ENCODE data around the gene EEF1AKMT2.
"Not testable (repeated sequence)": the region's sequence is repeated elsewhere in the genome, so short reads cannot be mapped to it uniquely, and the experiment has no call there.

Gene EEF1AKMT2

DNA sequence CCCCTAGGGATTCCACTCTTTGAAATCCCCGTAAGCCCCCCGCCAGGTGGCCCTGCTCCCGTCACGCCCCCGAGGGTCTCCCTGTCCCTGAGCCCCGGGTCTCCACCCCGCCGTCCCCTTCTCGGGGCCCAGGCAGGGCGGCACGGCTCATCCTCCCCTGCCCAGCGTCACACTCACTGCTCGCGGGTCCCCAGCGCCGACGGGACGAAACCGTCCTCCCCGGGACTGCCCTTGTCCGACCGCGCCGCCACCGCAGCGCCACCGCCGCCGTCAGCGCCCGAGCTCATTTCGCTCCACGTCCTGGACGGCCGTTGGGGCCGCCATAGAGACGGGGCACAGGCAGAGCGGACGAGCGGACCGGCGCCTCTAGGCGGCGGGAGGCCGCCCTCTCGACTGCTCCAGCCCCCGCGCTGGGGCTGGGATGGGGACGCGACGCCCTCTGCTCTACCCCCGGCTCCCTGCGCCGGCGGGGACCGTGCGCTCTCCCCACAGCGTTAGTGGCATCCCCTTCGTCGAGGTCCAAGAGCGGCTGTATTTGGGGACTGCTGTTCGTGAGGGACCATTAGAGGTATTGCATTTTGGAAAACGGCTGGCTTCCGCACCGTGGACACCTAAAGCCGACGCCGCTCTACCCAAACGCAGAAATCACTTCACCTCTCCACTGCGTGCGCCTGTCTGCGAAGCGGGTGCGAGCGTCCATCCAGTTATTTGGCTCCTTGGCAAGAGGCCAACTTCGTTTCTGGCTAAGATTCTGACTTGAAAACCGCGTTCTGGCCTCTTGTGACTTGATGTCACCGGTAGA, at the start of gene EEF1AKMT2:
EEF1AKMT2 (minus strand) TSS at position 341 of the 802 bp plus-strand sequence; CDS start at position 287, 54 bp downstream.
- DNase-seq (ENCODE audit: low spot score) = peak; percentile 83

DNA sequence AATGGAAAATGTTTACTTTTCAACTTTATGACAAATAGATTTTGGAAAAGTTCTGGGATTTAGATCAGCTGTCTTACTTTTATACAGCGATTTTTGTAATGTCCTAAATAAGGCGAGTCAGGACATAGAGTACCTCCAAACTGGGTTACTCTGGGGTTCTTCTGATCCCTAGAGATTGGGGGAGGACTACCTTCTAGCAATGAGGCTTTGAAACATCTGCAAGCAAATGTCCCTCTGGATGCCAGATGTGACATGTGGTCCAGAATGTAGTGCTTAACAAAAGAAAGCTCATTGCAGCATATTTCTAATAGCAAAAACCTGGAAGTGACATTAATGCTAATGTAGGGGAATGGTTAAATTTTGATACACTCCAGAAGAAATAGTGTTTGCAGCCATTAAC, 46.0 kb upstream of the EEF1AKMT2 start:
- DNase-seq (ENCODE audit: low spot score) = no peak

DNA sequence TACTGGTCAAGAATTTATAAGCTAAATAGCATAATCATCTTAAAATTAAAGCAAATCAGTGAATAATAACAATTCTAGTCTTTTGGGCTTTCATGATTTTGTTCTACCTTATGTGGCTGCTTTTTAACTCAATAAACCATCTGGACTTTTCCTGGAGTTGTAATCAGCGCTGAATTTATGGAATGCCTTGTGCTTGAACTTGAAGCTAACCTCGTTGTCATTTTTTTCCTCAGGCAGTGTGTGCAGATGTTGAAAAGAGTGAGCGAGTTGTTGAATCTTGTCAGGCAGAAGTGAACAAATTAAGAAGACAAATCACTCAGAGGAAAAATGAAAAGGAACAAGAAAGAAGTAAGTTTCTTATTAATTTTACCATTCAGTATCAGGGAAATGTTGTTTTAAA, 39.4 kb upstream of the EEF1AKMT2 start:
- DNase-seq (ENCODE audit: low spot score) = no peak

DNA sequence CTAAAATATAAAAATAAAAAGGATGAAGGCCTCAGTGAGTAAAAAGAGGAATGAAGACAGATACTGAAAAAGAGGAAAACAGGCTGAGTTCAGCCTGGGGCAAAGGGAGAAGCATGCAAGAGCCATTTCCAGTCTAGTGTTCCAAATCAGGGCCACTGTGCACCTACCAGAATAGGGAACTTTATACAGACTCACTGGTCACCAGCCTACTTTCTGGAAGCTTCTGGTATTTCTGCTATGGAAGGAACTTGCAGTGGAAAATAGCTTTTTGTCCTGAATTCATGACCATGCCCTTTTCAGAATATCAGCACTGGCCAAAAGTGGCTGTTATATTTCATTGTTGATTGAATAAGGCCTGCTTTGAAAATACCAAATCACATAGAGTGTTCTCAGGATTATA, 38.8 kb upstream of the EEF1AKMT2 start:
- DNase-seq (ENCODE audit: low spot score) = no peak

DNA sequence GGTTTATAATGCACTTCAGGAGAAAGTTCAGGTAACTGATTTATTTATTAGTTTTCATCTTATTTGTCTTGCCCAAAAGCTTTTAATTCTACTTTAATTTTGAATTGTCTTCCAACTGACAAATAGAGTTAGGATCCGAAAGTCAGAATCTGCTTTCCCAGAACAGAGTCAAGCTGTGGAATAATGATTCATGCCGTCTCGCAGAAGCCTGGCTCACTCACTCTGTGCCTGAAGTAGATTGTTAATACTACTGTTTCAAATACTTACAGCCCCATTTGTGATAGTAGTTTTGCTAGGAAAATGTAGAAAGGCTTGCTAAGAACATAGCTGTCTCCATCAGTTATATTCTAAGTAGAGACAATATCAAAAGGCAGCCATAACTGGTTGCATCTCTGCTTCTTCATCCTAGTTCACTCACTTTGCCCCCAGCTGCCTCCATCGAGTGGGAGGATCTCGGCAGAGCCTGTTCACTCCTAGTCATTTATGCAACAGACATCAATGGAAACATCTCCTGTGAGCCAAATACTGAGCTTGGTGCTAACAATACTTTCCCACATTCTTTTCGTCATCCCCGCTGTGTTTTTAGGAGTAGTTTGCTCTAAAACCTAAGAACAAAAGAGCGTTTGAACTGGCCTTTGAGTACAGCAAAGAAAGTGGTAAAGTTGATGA, 37.9 kb upstream of the EEF1AKMT2 start:
- DNase-seq (ENCODE audit: low spot score) = no peak

DNA sequence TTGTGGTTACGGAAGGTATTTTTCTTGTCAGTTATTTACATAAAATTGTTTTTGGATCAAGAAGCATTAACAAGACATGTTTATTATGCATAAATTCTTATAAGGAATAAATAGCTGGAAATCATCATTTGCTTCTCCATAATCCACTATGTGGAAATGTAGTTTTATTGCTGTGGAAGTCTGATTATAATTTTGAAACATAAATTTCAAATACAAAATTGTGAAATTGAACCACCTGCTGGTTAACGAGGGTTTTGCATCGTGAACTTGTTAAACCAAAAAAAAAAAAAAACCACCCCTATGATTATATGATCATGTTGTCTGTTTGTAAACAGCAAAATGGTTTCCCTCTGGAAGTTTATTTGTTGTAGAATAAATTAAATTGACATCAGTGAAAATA, 35.8 kb upstream of the EEF1AKMT2 start:
- no peak for DNase-seq (ENCODE audit: low spot score)

DNA sequence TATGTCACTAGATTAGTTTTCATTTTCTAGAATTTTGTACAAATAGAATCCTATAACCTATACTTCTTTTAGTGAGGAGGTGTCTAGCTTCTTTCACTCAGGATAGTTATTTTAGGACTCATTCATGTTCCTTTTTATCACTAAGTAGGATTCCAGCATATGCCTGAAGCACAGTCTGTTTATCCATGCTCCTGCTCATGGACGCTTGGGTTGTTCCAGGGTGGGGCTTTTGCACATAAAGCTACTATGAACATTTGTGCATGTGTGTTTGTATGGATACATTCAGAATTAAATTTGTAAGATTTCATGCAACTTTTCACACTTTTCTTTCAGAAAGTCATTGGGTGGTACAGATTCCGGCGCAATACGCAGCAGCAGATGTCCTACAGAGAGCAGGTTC, 34.6 kb upstream of the EEF1AKMT2 start:
- no peak for DNase-seq (ENCODE audit: low spot score)

DNA sequence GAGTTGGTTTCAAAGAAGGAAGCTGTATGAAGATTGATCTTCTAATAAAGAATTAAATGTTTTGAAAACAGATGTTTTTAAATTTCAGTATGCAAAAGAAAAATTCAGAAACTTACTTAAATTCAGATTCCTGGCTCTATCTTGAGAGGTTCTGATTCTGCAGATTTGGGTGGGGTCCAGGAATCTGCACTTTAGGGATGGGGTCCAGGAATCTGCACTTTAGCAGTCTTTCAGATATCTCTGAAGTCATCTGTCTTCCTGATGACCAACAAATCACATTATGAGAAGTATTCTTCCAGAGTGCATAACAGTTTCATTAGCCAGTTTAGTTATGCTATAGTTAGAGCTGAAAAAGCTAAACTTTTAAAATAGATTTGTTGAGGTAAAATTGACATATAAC, 34.0 kb upstream of the EEF1AKMT2 start:
- DNase-seq (ENCODE audit: low spot score) = no peak

DNA sequence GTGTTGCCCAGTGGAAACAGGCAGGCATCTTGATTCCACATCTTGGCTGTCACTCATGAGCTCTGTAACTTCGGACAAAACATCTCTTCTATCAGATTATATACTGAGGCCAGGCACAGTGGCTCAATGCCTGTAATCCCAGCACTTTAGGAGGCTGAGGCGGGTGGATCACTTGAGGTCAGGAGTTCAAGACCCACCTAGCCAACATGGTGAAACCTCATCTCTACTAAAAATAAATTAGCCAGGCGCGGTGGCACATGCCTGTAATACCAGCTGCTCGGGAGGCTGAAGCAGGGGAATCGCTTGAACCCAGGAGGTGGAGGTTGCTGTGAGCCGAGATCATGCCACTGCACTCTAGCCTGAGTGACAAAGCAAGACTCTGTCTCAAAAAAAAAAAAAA, 33.2 kb upstream of the EEF1AKMT2 start:
- DNase-seq (ENCODE audit: low spot score) = not testable (repeated sequence)

DNA sequence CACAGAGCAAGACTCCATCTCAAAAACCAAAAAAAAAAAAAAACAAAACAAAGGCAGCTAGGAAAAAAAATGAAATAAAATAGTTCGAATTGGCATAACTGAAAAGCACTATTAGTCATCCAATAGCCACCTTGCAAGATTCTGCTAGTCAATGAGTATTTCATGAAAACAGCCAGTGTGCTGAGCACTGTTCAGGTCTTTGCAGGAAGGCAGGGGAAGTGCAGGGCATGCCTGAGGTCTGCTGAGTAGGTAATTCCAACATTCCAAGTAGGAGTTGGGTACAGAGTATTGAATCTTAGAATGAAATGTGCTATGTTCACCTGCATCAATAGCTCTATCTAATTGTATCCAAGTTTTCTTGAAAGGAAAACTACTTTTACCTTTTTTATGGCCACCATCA, 32.8 kb upstream of the EEF1AKMT2 start:
- no peak for DNase-seq (ENCODE audit: low spot score)

DNA sequence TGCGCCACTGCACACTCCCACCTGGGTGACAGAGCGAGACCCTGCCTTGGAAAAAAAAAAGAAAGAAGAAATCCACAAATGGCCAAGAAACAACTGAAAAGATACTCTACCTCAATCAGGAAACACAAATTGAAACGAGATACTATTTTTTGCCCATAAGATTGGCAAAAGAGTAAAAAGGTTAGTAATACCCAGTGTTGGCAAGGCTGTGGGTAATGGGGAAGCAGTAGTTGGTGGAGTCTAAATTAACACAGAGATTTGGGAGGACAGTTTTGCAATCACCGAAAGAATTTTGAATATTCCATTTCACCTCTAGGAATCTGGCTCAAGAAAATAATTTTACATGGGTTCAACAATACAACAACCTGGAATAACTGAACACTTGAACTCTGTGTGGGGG, 29.8 kb upstream of the EEF1AKMT2 start:
- DNase-seq (ENCODE audit: low spot score) = no peak

DNA sequence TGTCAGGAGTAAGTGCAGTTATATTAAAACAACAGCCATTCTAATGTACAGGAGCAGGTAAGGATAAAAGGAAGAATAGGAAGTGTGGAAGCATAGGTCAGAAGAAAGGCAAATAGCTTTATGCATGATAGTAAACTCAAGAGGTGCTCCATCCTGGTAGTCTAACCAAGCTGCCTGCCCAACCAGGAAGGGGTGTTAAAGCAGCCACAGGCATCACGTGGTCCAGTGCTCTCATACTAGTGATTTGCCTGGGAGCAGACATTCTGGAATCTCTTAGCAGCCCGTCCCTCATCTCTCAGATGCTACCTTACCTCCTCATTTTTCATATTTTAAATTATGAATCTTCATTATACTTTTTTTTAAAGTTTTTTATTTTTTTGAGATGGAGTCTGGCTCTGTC, 28.4 kb upstream of the EEF1AKMT2 start:
- DNase-seq (ENCODE audit: low spot score) = no peak

DNA sequence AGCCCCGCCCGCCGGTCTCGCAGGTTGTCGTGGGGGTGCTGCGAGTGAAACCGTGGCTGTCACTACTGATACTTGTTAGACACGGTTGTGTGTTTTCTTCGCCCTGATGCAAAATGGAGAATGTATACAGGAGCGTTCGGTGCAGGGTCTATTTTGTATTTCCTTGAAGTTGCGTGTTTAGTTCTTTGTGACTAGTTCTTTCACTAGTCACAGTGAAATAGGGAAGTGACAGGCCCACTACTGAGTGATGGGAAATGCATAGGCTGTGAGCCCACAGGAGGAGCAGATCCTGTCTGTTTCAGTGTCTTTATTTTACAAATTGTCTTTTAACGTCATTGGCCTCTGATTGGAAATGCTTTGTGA, 10.6 kb upstream of the EEF1AKMT2 start:
- DNase-seq (ENCODE audit: low spot score) = peak; percentile 2

DNA sequence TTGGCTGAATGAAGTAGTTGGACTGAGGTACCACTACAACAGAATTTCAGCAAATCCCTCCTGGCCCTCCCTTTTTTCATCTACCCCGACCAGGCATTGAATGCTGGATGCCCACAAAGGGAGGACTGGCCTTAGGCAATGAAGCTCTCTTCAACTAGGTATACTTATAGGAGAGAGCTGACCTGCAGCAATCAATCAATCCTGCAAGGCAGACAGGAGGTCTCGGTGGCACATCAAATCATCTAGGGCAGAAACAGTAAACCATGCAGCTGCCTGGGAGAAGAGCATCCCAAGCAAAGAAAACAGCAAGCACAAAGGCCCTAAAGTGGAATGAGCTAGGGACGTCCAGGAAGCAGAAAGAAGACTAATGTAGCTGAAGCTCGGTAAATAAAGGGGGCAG, 7.5 kb upstream of the EEF1AKMT2 start:
- no peak for DNase-seq (ENCODE audit: low spot score)

DNA sequence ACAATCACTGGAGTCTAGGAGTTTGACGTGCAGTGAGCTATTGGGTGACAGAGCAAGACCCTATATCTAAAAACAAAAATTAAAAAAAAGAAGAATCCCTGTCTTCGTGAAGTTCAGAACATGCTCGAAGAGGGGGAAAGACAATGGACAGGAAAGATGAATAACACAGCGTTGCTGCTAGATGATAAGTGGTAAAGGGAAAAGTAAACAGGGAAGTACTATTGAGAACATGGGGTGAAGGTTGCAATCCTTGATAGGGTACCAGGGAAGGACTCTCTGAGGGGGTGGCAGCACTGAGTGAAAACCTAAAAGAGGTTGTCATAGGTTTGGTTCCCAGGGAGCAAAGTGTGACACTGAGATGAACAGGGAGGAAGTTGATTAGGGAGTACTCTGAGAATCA, 7.1 kb upstream of the EEF1AKMT2 start:
- DNase-seq (ENCODE audit: low spot score) = no peak

DNA sequence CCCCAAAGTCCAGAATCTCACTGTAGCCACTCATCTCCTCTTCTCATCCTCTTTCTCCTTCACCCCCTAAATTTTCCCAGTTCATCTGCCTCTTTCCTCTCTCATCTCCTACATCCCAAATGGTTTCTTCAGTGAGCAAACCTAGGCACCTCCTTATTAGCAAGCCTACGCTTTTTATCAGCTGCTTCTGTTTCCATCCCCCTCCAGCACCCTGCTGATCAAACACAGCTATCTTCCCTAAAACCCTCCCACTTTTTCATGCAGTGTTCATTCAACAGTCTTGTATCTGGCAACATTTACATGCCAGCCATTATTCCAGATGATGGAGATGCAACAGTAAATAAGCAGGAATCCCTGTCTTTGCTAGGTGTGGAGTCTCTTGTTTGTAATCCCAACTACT, 6.7 kb upstream of the EEF1AKMT2 start:
- DNase-seq (ENCODE audit: low spot score) = no peak

DNA sequence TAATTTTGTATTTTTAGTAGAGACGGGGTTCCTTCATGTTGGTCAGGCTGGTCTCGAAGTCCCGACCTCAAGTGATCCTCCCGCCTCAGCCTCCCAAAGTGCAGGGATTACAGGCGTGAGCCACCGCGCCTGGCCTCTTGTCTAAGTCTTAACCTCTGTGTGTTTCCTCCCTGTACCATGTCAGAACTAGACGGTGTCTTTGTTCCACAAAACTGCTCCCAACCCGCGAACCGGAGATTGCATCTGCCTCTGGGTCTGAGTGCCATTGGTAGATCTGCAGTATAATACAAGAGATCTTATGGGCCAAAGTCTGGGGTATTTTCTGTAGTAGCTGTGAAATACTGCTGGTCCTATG, 1.3 kb upstream of the EEF1AKMT2 start:
- no peak for DNase-seq (ENCODE audit: low spot score)

DNA sequence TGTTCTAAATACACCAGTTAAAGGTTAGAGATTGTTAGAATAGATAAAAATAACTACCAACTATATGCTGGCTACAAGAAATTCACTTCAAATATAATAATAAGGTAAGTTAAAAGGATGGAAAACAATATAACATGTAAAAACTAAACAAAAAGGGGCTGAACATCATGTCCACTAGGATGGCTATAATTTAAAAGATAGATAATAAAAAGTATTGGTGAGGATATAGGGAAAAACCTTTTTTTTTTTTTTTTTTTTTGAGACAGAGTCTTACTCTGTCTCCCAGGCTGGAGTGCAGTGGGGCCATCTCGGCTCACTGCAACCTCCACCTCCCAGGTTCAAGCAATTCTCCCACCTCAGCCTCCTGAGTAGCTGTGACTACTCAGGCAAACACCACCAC, 8.8 kb downstream of the EEF1AKMT2 start:
- not testable (repeated sequence) for DNase-seq (ENCODE audit: low spot score)

DNA sequence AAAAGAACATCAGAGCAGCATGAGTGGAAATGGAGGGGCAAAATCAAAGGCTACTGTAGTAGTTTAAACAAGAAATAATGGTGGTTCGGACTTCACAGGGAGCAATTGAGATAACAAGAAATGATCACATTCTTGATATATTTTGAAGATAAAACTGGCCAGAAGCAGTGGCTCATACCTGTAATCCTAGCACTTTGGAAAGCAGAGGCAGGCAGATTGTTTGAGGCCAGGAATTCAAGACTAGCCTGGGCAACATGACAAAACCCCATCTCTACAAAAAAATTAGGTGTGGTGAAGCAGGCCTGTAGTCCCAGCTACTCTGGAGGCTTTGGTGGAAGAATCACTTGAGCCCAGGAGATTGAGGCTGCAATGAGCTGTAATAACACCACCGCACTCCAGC, 22.9 kb downstream of the EEF1AKMT2 start:
- DNase-seq (ENCODE audit: low spot score) = no peak

DNA sequence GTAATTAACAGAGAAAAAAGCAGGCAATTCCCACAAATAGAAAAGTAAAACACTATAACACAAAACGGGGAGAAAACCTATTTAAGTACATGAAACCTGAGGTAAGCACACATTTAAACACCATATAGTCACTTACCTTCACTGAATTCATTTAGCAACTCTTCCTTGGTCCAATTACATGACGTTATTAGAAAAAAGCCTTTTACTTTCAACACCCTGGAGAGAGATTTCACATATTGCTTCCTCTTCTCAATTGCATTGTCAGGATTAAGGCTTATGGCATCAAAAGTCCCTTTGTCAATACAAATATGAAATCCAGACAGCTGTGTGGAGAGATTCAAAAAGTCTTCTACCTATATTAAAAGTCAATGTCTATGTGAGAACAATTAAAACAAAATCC, 26.4 kb downstream of the EEF1AKMT2 start:
- DNase-seq (ENCODE audit: low spot score) = no peak

DNA sequence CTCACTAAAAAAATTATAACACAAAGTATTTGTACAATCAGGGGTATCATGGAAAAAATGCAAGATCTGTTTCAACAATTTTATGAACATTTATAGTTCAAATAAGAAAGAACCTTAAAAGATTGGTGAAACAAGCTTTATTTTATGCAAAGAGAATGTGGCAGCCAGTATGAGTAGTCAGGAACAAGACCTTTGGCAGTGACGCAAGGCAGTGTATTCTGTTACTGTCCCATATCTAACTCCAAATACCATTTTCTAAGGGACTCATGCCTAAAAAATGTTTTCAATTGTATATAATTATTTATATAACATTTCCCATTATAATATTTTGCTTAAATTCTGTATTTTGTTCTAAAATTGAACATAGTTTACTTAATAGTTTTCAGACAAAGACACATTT, 28.4 kb downstream of the EEF1AKMT2 start:
- DNase-seq (ENCODE audit: low spot score) = no peak

DNA sequence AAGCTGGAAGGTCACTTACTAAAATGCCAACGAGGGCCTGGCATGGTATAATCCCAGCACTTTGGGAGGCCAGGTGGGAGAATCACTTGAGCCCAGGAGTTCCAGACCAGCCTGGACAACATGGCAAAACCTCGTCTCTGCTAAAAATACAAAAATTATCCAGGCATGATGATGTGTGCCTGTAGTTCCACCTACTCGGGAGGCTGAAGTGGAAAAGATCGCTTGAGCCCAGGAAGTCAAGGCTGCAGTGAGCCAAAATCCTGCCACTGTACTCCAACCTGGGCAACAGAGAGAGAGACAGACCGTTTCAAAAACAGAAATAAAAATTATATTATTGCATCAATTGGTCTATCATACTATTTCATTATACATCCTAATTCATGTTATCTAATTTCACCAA, 29.4 kb downstream of the EEF1AKMT2 start:
- no peak for DNase-seq (ENCODE audit: low spot score)

DNA sequence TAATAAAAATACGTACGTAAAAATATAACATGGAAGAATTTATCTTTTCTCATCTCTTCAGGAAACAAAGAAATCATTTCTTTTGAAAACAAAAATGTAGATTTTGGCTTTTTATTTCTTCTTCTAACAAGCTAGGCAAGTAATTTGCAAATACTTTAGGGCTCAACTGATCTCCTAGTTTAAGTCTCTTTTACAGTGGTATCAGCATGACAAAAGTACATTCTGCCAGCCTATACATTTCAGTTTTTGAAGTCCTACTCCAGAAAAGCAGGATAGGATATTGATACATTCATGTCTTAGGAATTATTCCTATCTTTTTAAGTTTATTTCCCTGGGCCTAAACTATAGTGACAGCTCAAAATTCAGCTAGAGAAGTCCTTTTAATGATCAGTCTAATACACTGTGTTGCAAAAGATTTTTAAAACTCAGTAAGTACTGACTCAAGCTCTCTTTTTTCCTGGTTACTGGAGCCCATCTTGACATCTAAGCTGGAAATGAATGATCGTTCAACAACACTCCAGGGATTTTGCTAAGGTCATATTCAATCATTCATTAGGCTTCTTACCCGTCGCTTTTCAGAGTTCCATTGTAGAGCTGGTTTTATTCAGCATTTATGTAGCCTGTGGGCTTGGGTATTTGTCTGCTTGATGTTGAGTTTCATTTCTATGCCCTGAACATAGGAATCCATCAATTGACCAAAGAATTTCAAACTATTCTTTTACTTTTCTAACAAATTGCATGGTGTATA, 35.4 kb downstream of the EEF1AKMT2 start:
- DNase-seq (ENCODE audit: low spot score) = no peak

All from CD4-positive, alpha-beta T cell treated with Interleukin-15 for 4 hours (primary cell).